Ishikawa (cell line): Measurements from ENCODE around the gene LAMA3.
A peak's percentile ranks its signal among the peaks of the same experiment; 100 is the strongest.

Source experiments
- CEBPB ChIP-seq: IDR thresholded peaks from 2 replicates; pipeline ENCODE4 v1.6.1; 2012
- CREB1 ChIP-seq: IDR thresholded peaks from 2 replicates; pipeline ENCODE4 v1.6.1; 2012; ENCODE audit warnings: low read depth
- EGR1 ChIP-seq: IDR thresholded peaks from 2 replicates; pipeline ENCODE4 v1.6.1; 2012
- EP300 ChIP-seq: IDR thresholded peaks from 2 replicates; pipeline ENCODE4 v1.6.1; 2012; ENCODE audit warnings: borderline replicate concordance
- FOXM1 ChIP-seq: IDR thresholded peaks from 2 replicates; pipeline ENCODE4 v1.6.1; 2012; ENCODE audit warnings: low read depth, borderline replicate concordance
- NFIC ChIP-seq: IDR thresholded peaks from 2 replicates; pipeline ENCODE4 v1.6.1; 2012
- RAD21 ChIP-seq: IDR thresholded peaks from 2 replicates; pipeline ENCODE4 v1.6.1; 2012; ENCODE audit warnings: low read depth
- REST ChIP-seq: IDR thresholded peaks from 2 replicates; pipeline ENCODE4 v1.6.1; 2012; ENCODE audit warnings: low read depth, mild to moderate bottlenecking
- TAF1 ChIP-seq: IDR thresholded peaks from 2 replicates; pipeline ENCODE4 v1.6.1; 2012; ENCODE audit warnings: low read depth, mild to moderate bottlenecking
- TCF12 ChIP-seq: IDR thresholded peaks from 2 replicates; pipeline ENCODE4 v1.6.1; 2012; ENCODE audit warnings: low read depth
- TEAD4 ChIP-seq: IDR thresholded peaks from 2 replicates; pipeline ENCODE4 v1.6.1; 2012
- YY1 ChIP-seq: IDR thresholded peaks from 2 replicates; pipeline ENCODE4 v1.6.1; 2012; ENCODE audit warnings: low read depth
- ZBTB7A ChIP-seq: IDR thresholded peaks from 2 replicates; pipeline ENCODE4 v1.6.1; 2012; ENCODE audit warnings: low read depth
- TF ChIP-seq, protein P1 (sequence below): IDR thresholded peaks from 2 replicates; pipeline ENCODE4 v1.6.1; 2012
- TF ChIP-seq, protein P2 (sequence below): IDR thresholded peaks from 2 replicates; pipeline ENCODE4 v1.6.1; 2012

LAMA3 gene

DNA sequence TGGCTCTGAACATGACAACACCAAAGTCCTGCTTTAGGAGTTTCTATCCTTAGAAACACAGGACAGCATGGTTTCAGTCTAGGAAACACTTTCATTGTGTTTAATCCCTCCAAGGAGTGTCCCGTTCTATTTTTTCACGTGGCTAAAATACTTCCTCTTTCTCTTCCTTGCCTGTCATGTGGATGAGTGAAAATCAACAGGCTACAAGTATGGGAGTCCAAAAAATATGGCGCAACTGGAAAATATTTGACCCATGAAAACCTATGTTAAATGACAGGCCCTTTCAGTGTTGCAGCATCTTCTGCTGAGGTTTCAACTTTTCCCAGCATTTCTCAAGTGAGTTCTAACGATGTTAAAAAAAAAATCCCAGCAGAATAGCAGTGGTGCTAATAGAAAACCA is 146.3 kb downstream of the LAMA3 start:
- no peak for TF ChIP-seq CEBPB
- no peak for TF ChIP-seq TAF1
- TF ChIP-seq CREB1, result no peak
- TF ChIP-seq NFIC, result no peak
- no peak for TF ChIP-seq ZBTB7A
- no peak for TF ChIP-seq TCF12
- TF ChIP-seq RAD21, result no peak
- TF ChIP-seq TEAD4, result no peak
- TF ChIP-seq EP300, result no peak
- TF ChIP-seq EGR1, result no peak
- TF ChIP-seq, protein P1, sequence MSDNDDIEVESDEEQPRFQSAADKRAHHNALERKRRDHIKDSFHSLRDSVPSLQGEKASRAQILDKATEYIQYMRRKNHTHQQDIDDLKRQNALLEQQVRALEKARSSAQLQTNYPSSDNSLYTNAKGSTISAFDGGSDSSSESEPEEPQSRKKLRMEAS, result no peak
- no peak for TF ChIP-seq YY1
- no peak for TF ChIP-seq REST
- no peak for TF ChIP-seq FOXM1
- TF ChIP-seq, protein P2, sequence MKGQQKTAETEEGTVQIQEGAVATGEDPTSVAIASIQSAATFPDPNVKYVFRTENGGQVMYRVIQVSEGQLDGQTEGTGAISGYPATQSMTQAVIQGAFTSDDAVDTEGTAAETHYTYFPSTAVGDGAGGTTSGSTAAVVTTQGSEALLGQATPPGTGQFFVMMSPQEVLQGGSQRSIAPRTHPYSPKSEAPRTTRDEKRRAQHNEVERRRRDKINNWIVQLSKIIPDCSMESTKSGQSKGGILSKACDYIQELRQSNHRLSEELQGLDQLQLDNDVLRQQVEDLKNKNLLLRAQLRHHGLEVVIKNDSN, result no peak

DNA sequence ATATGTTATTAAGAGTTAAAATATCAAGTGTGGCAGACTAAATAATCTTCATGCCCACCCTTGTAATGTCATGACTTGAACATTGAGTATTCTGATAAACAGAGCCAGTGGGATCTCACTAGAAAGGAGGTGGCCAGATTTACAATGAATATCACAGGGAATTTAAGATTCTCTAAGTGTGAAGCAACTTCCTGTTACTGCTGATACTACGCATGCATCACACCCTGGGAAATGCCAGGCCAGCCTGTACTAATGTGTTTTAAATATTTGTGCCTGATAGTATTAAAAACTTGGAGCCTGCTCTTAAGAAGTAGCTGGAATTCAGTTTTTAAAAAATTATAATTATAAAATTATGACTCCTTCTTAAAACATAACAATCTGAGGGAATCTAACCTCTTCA is 148.3 kb downstream of the LAMA3 start:
- TF ChIP-seq TEAD4 (0 out of 2 replicates have a peak, but pooled peaks have one; percentile 9), CEBPB (0 out of 2 replicates have a peak, but pooled peaks have one; percentile 17), REST (no peak)

- TF ChIP-seq, protein P1, result no peak
- TF ChIP-seq EGR1, result no peak
- no peak for TF ChIP-seq CEBPB
- TF ChIP-seq ZBTB7A, result no peak
- no peak for TF ChIP-seq YY1
- TF ChIP-seq, protein P2, result no peak
- TF ChIP-seq EP300, result no peak
- no peak for TF ChIP-seq FOXM1
- TF ChIP-seq NFIC, result no peak
- no peak for TF ChIP-seq TAF1
- no peak for TF ChIP-seq CREB1
- no peak for TF ChIP-seq REST
- no peak for TF ChIP-seq RAD21
- TF ChIP-seq TEAD4, result no peak
- no peak for TF ChIP-seq TCF12
These were observed 149.0 kb downstream of the LAMA3 start for GRCh38 chr18:23838233-23838632.

GRCh38 chr18:23838801-23839366 is 149.6 kb downstream of the LAMA3 start:
- TF ChIP-seq EP300 (no peak), TEAD4 (0 out of 2 replicates have a peak, but pooled peaks have one; percentile 24)

DNA sequence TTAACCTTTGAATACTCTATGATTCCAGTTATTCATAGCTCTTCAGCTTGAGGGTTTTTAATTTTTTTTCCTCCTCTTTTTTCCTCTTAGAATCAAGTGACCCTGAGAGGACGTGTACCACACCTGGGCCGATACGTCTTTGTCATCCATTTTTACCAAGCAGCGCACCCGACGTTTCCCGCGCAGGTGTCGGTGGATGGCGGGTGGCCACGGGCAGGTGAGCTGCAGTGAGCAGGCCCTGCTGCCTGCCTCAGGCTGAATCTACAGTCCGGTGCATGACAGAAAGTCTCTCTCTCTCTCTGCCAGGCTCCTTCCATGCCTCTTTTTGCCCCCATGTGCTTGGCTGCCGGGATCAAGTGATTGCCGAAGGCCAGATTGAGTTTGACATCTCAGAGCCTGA is 153.1 kb downstream of the LAMA3 start:
- no peak for TF ChIP-seq NFIC
- no peak for TF ChIP-seq RAD21
- TF ChIP-seq TEAD4, result no peak
- TF ChIP-seq ZBTB7A, result no peak
- TF ChIP-seq REST, result no peak
- TF ChIP-seq EGR1, result no peak
- TF ChIP-seq, protein P1, result no peak
- no peak for TF ChIP-seq EP300
- TF ChIP-seq, protein P2, result no peak
